Astrocyte of the spinal cord (primary cell): Measurements from ENCODE around the gene NTRK1.

Experiments used
- DNase-seq: peaks from one replicate; pipeline ENCODE4 v3.0.0; 2011; ENCODE audit warnings: low read depth, low spot score
- H3K4me3 ChIP-seq: 2 replicates; pipeline ENCODE4 v1.5.1; 2011; ENCODE audit warnings: low read depth, mild to moderate bottlenecking, low read length, moderate library complexity
- in situ Hi-C: cut with HindIII; loops from 2 replicates; pipeline ENCODE4 v1.10.0; 2017; ENCODE audit warnings: low sequenced_read_pairs
- TF ChIP-seq, protein P1 (sequence below): IDR thresholded peaks from 2 replicates; pipeline ENCODE4 v1.5.1; 2012; ENCODE audit warnings: low read depth, mild to moderate bottlenecking, low read length, inconsistent platforms

Gene NTRK1

DNA sequence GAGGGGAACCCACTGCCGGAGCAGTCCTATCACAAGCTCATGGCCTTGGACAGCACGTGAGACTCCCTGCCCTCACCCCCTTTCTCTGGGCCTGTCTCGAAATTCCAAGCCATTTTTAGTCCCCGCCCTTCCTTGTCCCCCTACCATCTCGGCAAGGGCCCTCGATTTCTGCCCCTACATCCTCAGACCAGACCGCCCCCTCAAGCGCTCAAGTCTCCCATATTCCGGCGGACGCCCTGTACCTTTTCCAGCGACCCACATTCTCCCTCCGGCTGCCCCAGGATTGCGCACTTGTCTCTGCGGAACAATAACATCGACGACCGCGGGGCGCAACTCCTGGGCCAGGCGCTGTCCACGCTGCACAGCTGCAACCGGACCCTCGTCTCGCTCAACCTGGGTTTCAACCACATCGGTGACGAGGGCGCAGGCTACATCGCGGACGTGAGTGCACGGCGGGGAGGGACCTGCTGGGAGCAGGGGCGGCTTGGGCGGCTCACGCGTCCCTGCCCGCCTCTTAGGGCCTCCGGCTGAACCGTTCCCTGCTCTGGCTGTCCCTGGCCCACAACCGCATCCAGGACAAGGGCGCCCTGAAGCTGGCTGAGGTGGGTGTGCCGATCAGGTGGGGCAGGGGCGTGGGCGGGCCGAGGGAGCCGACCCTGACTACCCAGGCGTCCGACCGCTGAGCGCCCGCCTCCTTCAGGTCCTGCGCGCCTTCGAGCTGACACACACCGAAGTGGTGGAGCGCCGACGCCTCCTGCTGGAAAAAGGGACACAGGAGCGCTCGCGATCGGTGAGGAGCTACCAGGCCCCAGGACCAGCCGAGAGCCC lies 66.8 kb downstream of the NTRK1 start:
- H3K4me3 ChIP-seq, result peak overlapping the region; percentile 25
- in situ Hi-C loops, result no loop called here
- peak; percentile 70 for DNase-seq
- TF ChIP-seq, protein P1, sequence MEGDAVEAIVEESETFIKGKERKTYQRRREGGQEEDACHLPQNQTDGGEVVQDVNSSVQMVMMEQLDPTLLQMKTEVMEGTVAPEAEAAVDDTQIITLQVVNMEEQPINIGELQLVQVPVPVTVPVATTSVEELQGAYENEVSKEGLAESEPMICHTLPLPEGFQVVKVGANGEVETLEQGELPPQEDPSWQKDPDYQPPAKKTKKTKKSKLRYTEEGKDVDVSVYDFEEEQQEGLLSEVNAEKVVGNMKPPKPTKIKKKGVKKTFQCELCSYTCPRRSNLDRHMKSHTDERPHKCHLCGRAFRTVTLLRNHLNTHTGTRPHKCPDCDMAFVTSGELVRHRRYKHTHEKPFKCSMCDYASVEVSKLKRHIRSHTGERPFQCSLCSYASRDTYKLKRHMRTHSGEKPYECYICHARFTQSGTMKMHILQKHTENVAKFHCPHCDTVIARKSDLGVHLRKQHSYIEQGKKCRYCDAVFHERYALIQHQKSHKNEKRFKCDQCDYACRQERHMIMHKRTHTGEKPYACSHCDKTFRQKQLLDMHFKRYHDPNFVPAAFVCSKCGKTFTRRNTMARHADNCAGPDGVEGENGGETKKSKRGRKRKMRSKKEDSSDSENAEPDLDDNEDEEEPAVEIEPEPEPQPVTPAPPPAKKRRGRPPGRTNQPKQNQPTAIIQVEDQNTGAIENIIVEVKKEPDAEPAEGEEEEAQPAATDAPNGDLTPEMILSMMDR, result peak; percentile 77

DNA sequence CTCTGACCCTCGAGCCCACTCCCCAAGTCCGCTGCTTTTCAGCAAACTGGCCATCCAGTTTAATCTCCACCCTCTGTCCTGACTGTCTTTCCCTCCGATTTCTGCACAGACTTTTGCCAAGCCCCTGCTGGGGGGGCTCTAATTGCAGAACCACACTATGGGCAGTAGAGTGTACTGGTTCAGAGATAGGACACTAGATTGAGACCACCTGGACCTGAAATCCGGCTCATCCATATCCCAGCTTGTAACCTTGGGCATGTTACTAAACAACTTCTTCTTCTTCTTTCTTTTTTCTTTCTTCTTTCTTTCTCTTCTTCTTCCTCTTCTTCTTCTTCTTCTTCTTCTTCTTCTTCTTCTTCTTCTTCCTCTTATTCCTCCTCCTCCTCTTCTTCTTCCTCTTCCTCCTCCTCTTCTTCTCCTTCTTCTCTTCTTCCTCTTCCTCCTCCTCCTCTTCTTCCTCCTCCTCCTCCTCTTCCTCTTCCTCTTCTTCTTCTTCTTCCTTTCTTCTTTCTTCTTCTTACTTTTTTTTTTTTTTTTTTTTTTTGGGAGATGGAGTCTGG lies 67.5 kb downstream of the NTRK1 start:
- H3K4me3 ChIP-seq, result no peak overlapping the region
- no peak for DNase-seq
- in situ Hi-C loops, result no loop called here
- TF ChIP-seq, protein P1, result no peak

GRCh38 chr1:156929596-156930238 lies 69.1 kb downstream of the NTRK1 start:
- no peak for DNase-seq
- in situ Hi-C loops, result no loop called here
- TF ChIP-seq, protein P1, result no peak
- H3K4me3 ChIP-seq, result no peak overlapping the region

- no peak for DNase-seq
- TF ChIP-seq, protein P1, result no peak
- no peak overlapping the region for H3K4me3 ChIP-seq
- in situ Hi-C loops, result no loop called here
Observed at GRCh38 chr1:156930483-156930882, 69.8 kb downstream of the NTRK1 start.
